Measurements from ENCODE around the gene OPRPN.

OPRPN gene

GRCh38 chr4:70425306-70425705, 27.6 kb downstream of the OPRPN start:
- peaks cover 12% of the 10 kb centered on the region for H3K9me3 Mint-ChIP-seq
- H3K27me3 Mint-ChIP-seq (ENCODE audit: low read depth) = no peaks in the 10 kb centered on the region
- no peak overlapping the region for H3K27ac Mint-ChIP-seq
- H3K36me3 Mint-ChIP-seq (ENCODE audit: low read depth) = no peaks in the 10 kb centered on the region
- H3K4me3 Mint-ChIP-seq = no peak overlapping the region
- no peaks in the 10 kb centered on the region for H3K4me1 Mint-ChIP-seq (ENCODE audit: low read depth)

- Mint-ChIP-seq H3K36me3 (ENCODE audit: low read depth) (no peaks in the 10 kb centered on the region), H3K27ac (no peak overlapping the region), H3K27me3 (ENCODE audit: low read depth) (no peaks in the 10 kb centered on the region), H3K4me3 (no peak overlapping the region), H3K4me1 (ENCODE audit: low read depth) (no peaks in the 10 kb centered on the region), H3K9me3 (peaks cover 12% of the 10 kb centered on the region)
Observed at GRCh38 chr4:70426789-70427188, 29.0 kb downstream of the OPRPN start.

- no peaks in the 10 kb centered on the region for H3K27me3 Mint-ChIP-seq (ENCODE audit: low read depth)
- H3K4me3 Mint-ChIP-seq = no peak overlapping the region
- H3K36me3 Mint-ChIP-seq (ENCODE audit: low read depth) = no peaks in the 10 kb centered on the region
- H3K27ac Mint-ChIP-seq = no peak overlapping the region
- H3K4me1 Mint-ChIP-seq (ENCODE audit: low read depth) = no peaks in the 10 kb centered on the region
- no peaks in the 10 kb centered on the region for H3K9me3 Mint-ChIP-seq
Observed at GRCh38 chr4:70437197-70437596, 39.5 kb downstream of the OPRPN start.

GRCh38 chr4:70442474-70442873, 44.7 kb downstream of the OPRPN start:
- no peaks in the 10 kb centered on the region for H3K27me3 Mint-ChIP-seq (ENCODE audit: low read depth)
- no peaks in the 10 kb centered on the region for H3K9me3 Mint-ChIP-seq
- no peaks in the 10 kb centered on the region for H3K4me1 Mint-ChIP-seq (ENCODE audit: low read depth)
- no peak overlapping the region for H3K27ac Mint-ChIP-seq
- no peaks in the 10 kb centered on the region for H3K36me3 Mint-ChIP-seq (ENCODE audit: low read depth)
- no peak overlapping the region for H3K4me3 Mint-ChIP-seq

GRCh38 chr4:70443329-70443728, 45.6 kb downstream of the OPRPN start:
- Mint-ChIP-seq H3K4me1 (ENCODE audit: low read depth) (no peaks in the 10 kb centered on the region), H3K27me3 (ENCODE audit: low read depth) (no peaks in the 10 kb centered on the region), H3K27ac (no peak overlapping the region), H3K9me3 (no peaks in the 10 kb centered on the region), H3K36me3 (ENCODE audit: low read depth) (no peaks in the 10 kb centered on the region), H3K4me3 (no peak overlapping the region)

GRCh38 chr4:70449220-70449619, 51.5 kb downstream of the OPRPN start:
- H3K27ac Mint-ChIP-seq = no peak overlapping the region
- no peak overlapping the region for H3K4me3 Mint-ChIP-seq
- H3K9me3 Mint-ChIP-seq = no peaks in the 10 kb centered on the region
- H3K36me3 Mint-ChIP-seq (ENCODE audit: low read depth) = no peaks in the 10 kb centered on the region
- H3K27me3 Mint-ChIP-seq (ENCODE audit: low read depth) = no peaks in the 10 kb centered on the region
- H3K4me1 Mint-ChIP-seq (ENCODE audit: low read depth) = no peaks in the 10 kb centered on the region

GRCh38 chr4:70452946-70453345, 55.2 kb downstream of the OPRPN start:
- H3K9me3 Mint-ChIP-seq = no peaks in the 10 kb centered on the region
- H3K27me3 Mint-ChIP-seq (ENCODE audit: low read depth) = no peaks in the 10 kb centered on the region
- no peak overlapping the region for H3K4me3 Mint-ChIP-seq
- H3K36me3 Mint-ChIP-seq (ENCODE audit: low read depth) = no peaks in the 10 kb centered on the region
- no peaks in the 10 kb centered on the region for H3K4me1 Mint-ChIP-seq (ENCODE audit: low read depth)
- no peak overlapping the region for H3K27ac Mint-ChIP-seq

All from T-helper 1 cell treated with Interleukin-12 subunit alpha and Interleukin-12 subunit beta and Interleukin-4 antibody, amounts not matched to agents 30 μg/mL and 1 μg/mL, for 36 hours (primary cell).